OCI-LY1 (cell line): ENCODE data around the gene CSNK1A1.

Experiments
- H2AFZ ChIP-seq: fragments of 200-600 bp; sonication (generic), shearing (Covaris generic); 2 replicates; pipeline ENCODE4 v1.6.0; 2014; ENCODE audit warnings: antibody characterized with exemption, mild to moderate bottlenecking, low read length
- H3F3A ChIP-seq: fragments of 200-600 bp; sonication (generic), shearing (Covaris generic); 2 replicates; pipeline ENCODE4 v1.6.0; 2014; ENCODE audit warnings: mild to moderate bottlenecking, antibody characterized with exemption, low read length, moderate library complexity; ENCODE audit not compliant: insufficient read depth
- H3K27ac ChIP-seq: fragments of 200-600 bp; sonication (generic); 2 replicates; pipeline ENCODE4 v1.5.1; 2014; ENCODE audit warnings: low read length, mixed run types, mild to moderate bottlenecking, low read depth; ENCODE audit not compliant: poor library complexity, severe bottlenecking
- H3K27me3 ChIP-seq: fragments of 200-600 bp; sonication (generic); 2 replicates; pipeline ENCODE4 v1.6.0; 2014; ENCODE audit warnings: antibody characterized with exemption, mild to moderate bottlenecking, low read length, moderate library complexity; ENCODE audit not compliant: insufficient read depth
- H3K36me3 ChIP-seq: fragments of 200-600 bp; sonication (generic); 2 replicates; pipeline ENCODE4 v1.6.1; 2014; ENCODE audit warnings: mild to moderate bottlenecking, antibody characterized with exemption, low read length, moderate library complexity, mixed read lengths; ENCODE audit not compliant: insufficient read depth
- H3K4me1 ChIP-seq: fragments of 200-600 bp; sonication (generic); 2 replicates; pipeline ENCODE4 v1.5.1; 2014; ENCODE audit warnings: mild to moderate bottlenecking, low read length, moderate library complexity; ENCODE audit not compliant: insufficient read depth, severe bottlenecking
- H3K4me2 ChIP-seq: fragments of 200-600 bp; sonication (generic), shearing (Covaris generic); 2 replicates; pipeline ENCODE4 v1.6.1; 2014; ENCODE audit warnings: low read length
- H3K4me3 ChIP-seq: fragments of 200-600 bp; sonication (generic); 2 replicates; pipeline ENCODE4 v1.5.1; 2014; ENCODE audit warnings: low read length, low read depth, mild to moderate bottlenecking, mixed read lengths; ENCODE audit not compliant: poor library complexity, severe bottlenecking
- H3K79me2 ChIP-seq: fragments of 200-600 bp; shearing (Covaris generic); 2 replicates; pipeline ENCODE4 v1.6.1; 2016; ENCODE audit warnings: mixed run types, low read length, mixed read lengths; ENCODE audit not compliant: insufficient read depth
- H3K9ac ChIP-seq: fragments of 200-600 bp; sonication (generic), shearing (Covaris generic); 2 replicates; pipeline ENCODE4 v1.6.1; 2014; ENCODE audit warnings: mild to moderate bottlenecking, low read length, mixed read lengths
- H3K9me2 ChIP-seq: fragments of 200-600 bp; sonication (generic), shearing (Covaris generic); 2 replicates; pipeline ENCODE4 v1.6.1; 2014; ENCODE audit warnings: low read depth, mild to moderate bottlenecking, low read length, mixed read lengths
- H3K9me3 ChIP-seq: fragments of 200-600 bp; shearing (Covaris generic); 2 replicates; pipeline ENCODE4 v1.6.1; 2014; ENCODE audit warnings: low read length, mixed read lengths
- H4K20me1 ChIP-seq: fragments of 200-600 bp; sonication (generic), shearing (Covaris generic); 2 replicates; pipeline ENCODE4 v1.6.0; 2016; ENCODE audit warnings: mild to moderate bottlenecking, low read length; ENCODE audit not compliant: insufficient read depth
- EZH2 ChIP-seq: fragments of 200-600 bp; sonication (generic), shearing (Covaris generic); IDR thresholded peaks from 2 replicates; pipeline ENCODE4 v1.8.0; 2017; ENCODE audit warnings: borderline replicate concordance, mixed run types, mild to moderate bottlenecking, antibody characterized with exemption, low read length, moderate library complexity, mixed read lengths
- TF ChIP-seq, protein P1 (sequence below): fragments of 200-600 bp; sonication (generic), shearing (Covaris generic); IDR thresholded peaks from 2 replicates; pipeline ENCODE4 v1.5.1; 2017; ENCODE audit warnings: mild to moderate bottlenecking, antibody characterized with exemption, low read length, moderate library complexity, mixed read lengths

The CSNK1A1 gene

DNA sequence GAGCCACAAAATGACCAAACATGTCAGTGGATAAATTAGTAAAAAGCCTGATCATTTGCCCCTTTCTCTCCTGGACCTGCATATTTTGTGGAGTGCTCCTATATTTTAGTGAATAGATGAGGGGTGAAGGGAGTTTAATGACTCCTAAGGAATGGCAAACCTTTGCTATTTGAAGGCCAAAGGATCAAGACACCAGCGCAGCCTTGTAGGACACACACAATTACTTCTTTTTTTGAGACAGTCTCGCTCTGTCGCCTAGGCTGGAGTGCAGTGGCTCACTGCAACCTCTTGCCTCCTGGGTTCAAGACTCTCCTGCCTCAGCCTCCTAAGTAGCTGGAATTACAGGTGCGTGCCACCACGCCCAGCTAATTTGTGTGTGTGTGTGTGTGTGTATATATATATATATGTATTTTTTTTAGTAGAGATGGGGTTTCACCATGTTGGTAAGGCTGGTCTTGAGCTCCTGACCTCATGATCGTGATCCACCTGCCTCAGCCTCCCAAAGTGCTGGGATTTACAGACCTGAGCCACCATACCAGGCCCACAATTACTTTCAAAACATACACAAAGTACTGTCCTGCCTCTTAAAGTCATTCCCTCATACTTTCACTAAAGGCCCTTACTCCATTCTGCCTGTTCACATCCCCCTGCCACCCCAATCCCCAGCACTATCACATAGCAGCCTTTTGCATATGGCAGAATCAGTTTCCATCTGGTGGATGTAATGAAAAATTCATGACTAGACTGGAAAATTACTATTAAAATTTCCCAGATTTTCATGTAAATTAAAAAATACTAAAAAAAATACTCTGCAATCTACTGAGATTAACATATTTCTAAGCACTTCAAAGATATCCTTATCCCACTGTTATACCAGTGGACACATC lies 60.4 kb downstream of the CSNK1A1 start:
- Histone ChIP-seq H3K9ac (no peak overlapping the region), H3K79me2 (no peaks in the 10 kb centered on the region), H3K27ac (no peak overlapping the region), H3F3A (no peaks in the 10 kb centered on the region), H3K4me1 (no peaks in the 10 kb centered on the region), H4K20me1 (no peaks in the 10 kb centered on the region), H3K36me3 (peaks cover 23% of the 10 kb centered on the region), H3K27me3 (no peaks in the 10 kb centered on the region), H3K9me2 (no peaks in the 10 kb centered on the region), H3K4me2 (no peak overlapping the region), H3K9me3 (no peaks in the 10 kb centered on the region), H3K4me3 (no peak overlapping the region), H2AFZ (no peak overlapping the region)
- TF ChIP-seq, protein P1, sequence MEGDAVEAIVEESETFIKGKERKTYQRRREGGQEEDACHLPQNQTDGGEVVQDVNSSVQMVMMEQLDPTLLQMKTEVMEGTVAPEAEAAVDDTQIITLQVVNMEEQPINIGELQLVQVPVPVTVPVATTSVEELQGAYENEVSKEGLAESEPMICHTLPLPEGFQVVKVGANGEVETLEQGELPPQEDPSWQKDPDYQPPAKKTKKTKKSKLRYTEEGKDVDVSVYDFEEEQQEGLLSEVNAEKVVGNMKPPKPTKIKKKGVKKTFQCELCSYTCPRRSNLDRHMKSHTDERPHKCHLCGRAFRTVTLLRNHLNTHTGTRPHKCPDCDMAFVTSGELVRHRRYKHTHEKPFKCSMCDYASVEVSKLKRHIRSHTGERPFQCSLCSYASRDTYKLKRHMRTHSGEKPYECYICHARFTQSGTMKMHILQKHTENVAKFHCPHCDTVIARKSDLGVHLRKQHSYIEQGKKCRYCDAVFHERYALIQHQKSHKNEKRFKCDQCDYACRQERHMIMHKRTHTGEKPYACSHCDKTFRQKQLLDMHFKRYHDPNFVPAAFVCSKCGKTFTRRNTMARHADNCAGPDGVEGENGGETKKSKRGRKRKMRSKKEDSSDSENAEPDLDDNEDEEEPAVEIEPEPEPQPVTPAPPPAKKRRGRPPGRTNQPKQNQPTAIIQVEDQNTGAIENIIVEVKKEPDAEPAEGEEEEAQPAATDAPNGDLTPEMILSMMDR: no peak
- no peak for TF ChIP-seq EZH2

DNA sequence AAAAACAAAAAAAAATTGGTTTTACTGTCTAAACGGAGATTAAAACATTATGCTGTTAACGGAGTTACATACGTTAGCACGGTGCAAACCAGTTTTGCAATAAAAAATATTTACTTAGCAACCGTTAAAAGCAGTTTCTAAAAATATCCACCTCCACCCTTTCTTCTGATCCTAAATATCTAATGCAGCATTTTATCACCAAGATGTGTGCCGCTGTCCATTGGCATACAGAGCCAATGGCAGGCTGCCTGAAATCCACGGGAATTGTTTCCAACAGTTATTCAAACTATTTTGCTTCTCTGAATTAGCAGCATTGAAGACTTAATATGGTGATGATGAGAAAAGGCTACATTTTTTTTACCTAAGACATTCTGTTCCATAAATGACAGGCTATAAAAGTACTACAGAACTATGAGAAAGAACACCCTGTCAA lies 61.6 kb downstream of the CSNK1A1 start:
- TF ChIP-seq, protein P1: no peak
- TF ChIP-seq EZH2: no peak
- Histone ChIP-seq H3K4me3 (no peak overlapping the region), H3K9ac (no peak overlapping the region), H3K27ac (no peak overlapping the region), H3K36me3 (peaks cover 11% of the 10 kb centered on the region), H4K20me1 (no peaks in the 10 kb centered on the region), H3K27me3 (no peaks in the 10 kb centered on the region), H3K4me2 (no peak overlapping the region), H2AFZ (no peak overlapping the region), H3F3A (no peaks in the 10 kb centered on the region), H3K4me1 (no peaks in the 10 kb centered on the region), H3K9me2 (no peaks in the 10 kb centered on the region), H3K9me3 (no peaks in the 10 kb centered on the region), H3K79me2 (no peaks in the 10 kb centered on the region)

DNA sequence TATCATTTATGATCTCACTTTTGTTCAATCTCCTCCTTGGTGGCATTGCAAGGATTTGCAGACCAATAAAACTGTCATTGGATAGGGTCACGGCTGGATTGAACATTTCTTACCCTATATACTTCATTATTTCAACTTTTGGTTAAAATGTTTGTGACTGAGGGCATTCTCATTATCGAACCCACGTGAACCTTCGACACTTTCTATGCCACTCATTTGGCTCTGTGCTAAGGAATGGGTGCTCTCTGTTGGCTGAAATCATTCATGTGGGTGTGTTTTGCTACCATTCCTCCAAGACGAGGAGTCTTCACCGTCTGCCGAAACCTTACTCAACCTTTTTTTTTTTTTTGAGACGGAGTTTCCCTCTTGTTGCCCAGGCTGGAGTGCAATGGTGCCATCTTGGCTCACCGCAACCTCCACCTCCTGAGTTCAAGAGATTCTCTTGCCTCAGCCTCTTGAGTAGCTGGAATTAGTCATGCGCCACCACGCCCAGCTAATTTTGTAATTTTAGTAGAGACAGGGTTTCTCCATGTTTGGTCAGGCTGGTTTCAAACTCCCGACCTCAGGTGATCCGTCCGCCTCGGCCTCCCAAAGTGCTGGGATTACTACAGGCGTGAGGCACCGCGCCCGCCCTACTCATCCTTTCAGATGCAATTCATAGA lies 62.5 kb downstream of the CSNK1A1 start:
- Histone ChIP-seq H3K36me3 (peaks cover 3% of the 10 kb centered on the region; the same call in 1 of the 2 replicates), H3K4me2 (no peak overlapping the region), H2AFZ (no peak overlapping the region), H3K4me3 (no peak overlapping the region), H3K27me3 (no peaks in the 10 kb centered on the region), H3K9me3 (no peaks in the 10 kb centered on the region), H3K9ac (no peak overlapping the region), H3K79me2 (no peaks in the 10 kb centered on the region), H4K20me1 (no peaks in the 10 kb centered on the region), H3K9me2 (no peaks in the 10 kb centered on the region), H3K27ac (no peak overlapping the region), H3K4me1 (no peaks in the 10 kb centered on the region), H3F3A (no peaks in the 10 kb centered on the region)
- no peak for TF ChIP-seq EZH2
- TF ChIP-seq, protein P1: no peak
